ENCODE results near the gene THOC1.

THOC1 gene

GRCh38 chr18:211582-211981, 56.3 kb downstream of the THOC1 start:
- no peak for DNase-seq

GRCh38 chr18:210733-211132, 57.1 kb downstream of the THOC1 start:
- no peak for DNase-seq

GRCh38 chr18:210075-210474, 57.8 kb downstream of the THOC1 start:
- no peak for DNase-seq

GRCh38 chr18:199768-200167, 68.1 kb downstream of the THOC1 start:
- DNase-seq = no peak

- DNase-seq = no peak
Observed at GRCh38 chr18:199214-199613, 68.6 kb downstream of the THOC1 start.

- DNase-seq = no peak
Observed at GRCh38 chr18:195651-196050, 72.2 kb downstream of the THOC1 start.

- no peak for DNase-seq
Observed at GRCh38 chr18:192801-193200, 75.0 kb downstream of the THOC1 start.

- no peak for DNase-seq
Observed at GRCh38 chr18:191725-192124, 76.1 kb downstream of the THOC1 start.

- no peak for DNase-seq
Observed at GRCh38 chr18:189254-189653, 78.6 kb downstream of the THOC1 start.

- DNase-seq = no peak
Observed at GRCh38 chr18:183769-184168, 84.1 kb downstream of the THOC1 start.

GRCh38 chr18:181711-182110, 86.1 kb downstream of the THOC1 start:
- DNase-seq = no peak

- DNase-seq = no peak
Observed at GRCh38 chr18:179499-179898, 88.3 kb downstream of the THOC1 start.

GRCh38 chr18:172361-172760, 95.5 kb downstream of the THOC1 start:
- DNase-seq = no peak
